22Rv1 (cell line): Measurements from ENCODE around the gene GABBR2.

Experiments used
- CTCF ChIP-seq: fragments of 450-650 bp; IDR thresholded peaks from 2 replicates; pipeline ENCODE4 v1.5.1; 2017; ENCODE audit warnings: mild to moderate bottlenecking
- ZFX ChIP-seq: fragments of 450-650 bp; IDR thresholded peaks from 2 replicates; pipeline ENCODE4 v1.6.1; 2017; ENCODE audit warnings: antibody characterized with exemption, borderline replicate concordance

- TF ChIP-seq CTCF = no peak
- no peak for TF ChIP-seq ZFX
Observed at GRCh38 chr9:98333703-98334582, 374.8 kb downstream of the GABBR2 start.
